Measurements from ENCODE around the gene PHOX2A.
A peak's percentile ranks its signal among the peaks of the same experiment; 100 is the strongest.

Gene PHOX2A

GRCh38 chr11:72247584-72247983, 3.6 kb upstream of the PHOX2A start:
- no peak for DNase-seq

- no peak for DNase-seq
Observed at GRCh38 chr11:72245263-72245816, 1.4 kb upstream of the PHOX2A start.

GRCh38 chr11:72244361-72245262, 636 bp upstream of the PHOX2A start:
- DNase-seq, result no peak

DNA sequence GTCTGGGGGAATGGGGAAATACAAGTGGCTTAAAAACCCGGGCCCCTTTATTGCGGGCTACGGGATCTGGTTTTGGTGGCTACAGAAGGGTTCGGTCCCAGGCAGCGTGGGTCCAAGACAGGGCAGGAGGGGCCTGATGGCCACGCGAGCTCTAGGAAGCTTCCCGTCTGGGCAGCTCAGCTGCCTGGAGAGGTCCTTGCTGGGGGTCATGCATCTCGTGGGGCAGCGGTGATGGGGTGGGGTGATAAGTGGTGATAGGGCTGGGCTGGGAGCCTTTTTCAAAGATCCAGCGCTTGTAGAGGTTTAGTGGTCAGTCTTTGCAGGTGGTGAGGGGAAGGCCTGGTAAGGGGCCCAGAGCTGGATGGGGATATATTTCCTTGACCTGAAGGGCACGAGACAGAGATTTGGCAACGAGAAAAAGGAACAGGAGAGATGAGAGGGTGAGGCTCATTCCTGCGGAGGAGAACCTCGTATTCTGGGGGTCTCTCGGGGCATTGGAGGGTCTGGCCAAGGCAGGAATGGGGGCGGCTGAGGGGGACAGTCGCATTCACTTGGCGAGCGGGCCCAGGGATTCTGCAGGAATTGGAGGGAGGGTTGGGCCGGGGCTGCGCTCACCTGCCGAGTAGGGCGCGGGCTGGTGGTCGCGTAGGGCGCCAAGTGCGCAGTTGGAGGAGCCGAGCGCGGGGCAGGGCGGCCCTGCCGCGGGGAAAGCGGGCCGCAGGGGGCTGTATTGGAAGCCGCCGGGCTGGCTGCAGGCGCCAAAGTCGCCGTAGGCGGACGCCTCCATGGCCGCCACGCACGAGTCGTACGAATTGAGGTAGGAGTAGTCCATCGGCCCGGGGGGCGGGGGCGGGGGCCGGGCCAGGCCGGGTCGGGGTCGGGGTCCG, 560 bp downstream of the PHOX2A start:
- no peak for DNase-seq

DNA sequence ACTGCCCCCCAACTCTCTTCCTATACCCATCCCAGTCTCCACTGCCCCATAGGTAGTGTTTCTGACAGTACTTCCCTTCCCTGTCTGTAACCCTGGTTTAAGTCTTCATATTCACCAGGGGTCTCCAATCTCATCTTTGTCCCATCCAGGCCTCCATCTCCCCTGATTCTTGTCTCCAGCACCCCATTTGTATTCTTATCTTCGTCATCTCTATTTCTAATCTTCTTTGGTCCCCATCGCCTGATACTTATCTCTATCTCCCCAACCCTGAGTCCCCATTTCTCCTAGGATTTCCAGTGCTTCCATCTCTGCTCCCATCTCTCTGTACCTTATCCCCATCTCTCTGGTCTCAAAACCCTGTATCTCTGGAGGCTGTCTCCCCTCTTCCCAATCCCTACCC, 1.8 kb downstream of the PHOX2A start:
- no peak for DNase-seq

GRCh38 chr11:72241291-72241781, 2.6 kb downstream of the PHOX2A start:
- no peak for DNase-seq

DNA sequence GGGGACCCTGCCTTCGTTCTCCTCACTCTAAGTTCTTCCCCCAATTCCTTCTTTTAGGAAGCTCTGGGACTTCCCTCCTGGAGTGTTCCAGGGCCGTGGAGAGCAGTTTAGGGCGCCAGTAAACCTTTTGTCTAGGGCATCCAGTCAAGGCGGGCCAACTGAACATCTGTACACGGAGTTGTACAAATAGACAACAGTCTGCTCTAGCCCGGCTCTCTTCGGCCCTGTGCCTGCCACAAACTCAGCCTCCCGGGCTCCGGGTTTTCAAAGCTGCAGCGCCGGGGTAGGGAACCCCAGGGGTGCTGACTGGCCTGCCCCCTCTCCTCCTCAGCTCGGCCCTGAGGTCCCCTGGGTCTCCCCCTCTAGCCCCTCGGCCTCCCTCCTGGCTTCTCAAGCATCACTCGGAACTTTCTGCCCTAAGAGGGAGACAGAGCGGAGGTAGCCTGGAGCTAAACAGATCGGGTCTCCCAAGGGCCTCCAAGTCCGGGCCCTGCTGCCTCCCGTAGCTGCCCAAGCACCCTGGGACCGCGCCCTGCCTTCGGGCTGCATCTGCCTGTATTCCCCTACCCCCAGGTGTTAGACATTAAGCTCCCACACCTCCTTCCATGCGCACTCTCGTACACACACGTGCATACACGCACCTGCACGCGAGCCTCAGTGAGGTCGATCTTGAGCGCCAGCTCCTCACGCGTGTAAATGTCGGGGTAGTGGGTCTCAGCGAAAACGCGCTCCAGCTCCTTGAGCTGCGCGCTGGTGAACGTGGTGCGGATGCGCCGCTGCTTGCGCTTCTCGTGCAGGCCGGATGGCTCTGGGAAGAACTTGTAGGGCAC, 3.3 kb downstream of the PHOX2A start:
- no peak for DNase-seq

GRCh38 chr11:72239849-72240460, 4.0 kb downstream of the PHOX2A start:
- no peak for DNase-seq

- DNase-seq, result no peak
Observed at GRCh38 chr11:72239313-72239848, 4.6 kb downstream of the PHOX2A start.

GRCh38 chr11:72238492-72239312, 5.3 kb downstream of the PHOX2A start:
- no peak for DNase-seq

GRCh38 chr11:72238040-72238450, 5.9 kb downstream of the PHOX2A start:
- DNase-seq, result peak; percentile 57

DNA sequence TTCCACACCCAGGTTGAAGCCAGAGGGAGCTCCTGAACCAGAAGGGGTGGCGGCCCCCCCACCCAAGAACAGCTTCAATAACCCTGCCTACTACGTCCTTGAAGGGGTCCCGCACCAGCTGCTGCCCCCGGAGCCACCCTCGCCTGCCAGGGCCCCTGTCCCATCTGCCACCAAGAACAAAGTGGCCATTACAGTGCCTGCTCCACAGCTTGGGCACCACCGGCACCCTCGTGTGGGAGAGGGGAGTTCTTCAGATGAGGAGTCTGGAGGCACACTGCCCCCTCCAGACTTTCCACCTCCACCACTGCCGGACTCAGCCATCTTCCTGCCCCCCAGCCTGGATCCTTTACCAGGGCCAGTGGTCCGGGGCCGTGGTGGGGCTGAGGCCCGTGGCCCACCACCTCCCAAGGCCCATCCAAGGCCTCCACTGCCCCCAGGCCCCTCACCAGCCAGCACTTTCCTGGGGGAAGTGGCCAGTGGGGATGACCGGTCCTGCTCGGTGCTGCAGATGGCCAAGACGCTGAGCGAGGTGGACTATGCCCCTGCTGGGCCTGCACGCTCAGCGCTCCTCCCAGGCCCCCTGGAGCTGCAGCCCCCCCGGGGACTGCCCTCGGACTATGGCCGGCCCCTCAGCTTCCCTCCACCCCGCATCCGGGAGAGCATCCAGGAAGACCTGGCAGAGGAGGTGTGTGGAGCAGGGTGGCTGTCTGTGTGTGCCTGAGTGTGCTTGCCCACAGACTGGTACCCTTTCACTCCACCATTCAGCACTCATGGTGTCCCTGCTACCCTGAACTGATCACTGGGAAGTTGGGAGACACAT, 6.7 kb downstream of the PHOX2A start:
- no peak for DNase-seq

DNA sequence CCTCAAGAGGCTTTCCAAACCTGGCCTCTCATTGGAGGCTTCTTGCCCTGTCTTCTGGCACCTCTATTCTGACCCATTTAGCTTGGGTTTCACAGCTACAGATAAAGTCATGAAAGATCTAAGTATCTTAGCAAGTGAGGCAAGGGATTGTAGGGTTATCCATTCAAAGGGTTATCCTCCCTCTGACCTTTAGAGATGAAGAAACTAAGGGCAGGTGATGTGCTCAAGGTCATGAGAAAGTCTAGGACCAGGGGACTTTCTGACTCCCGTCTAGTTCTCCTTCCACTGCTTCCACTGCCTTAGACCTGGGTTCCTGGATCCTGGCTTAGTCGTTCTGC, 7.2 kb downstream of the PHOX2A start:
- DNase-seq, result no peak

DNA sequence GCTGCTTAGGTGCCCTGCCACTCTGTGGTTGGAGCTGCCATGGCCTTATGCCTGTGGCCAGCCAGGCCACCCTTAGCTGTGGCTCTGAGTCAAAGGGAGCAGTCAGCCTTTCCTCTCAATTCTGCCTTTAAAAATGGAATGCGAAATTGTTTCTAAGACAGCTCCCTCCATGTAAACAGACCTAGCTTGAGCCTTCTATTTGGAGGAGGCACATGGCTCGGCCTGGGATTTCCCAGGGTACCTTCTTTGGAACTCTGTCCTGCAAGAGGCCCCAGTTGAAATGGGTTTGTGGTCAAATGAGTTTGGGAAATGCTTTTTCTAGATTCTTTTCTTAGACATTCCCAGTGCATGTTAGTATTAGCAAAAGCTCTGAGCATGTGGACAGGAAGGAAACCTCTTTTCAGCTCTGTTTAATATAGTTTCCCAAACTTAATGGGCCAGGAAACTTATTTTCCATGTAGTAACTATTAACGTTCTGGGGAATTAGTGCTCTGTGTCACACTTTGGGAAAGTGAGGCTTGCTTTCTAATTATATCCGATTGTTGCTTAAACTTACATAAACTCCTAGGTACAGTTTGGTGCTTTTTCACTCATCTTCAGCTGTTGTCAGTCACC, 7.8 kb downstream of the PHOX2A start:
- DNase-seq, result no peak

GRCh38 chr11:72235351-72236057, 8.5 kb downstream of the PHOX2A start:
- no peak for DNase-seq

GRCh38 chr11:72234920-72235319, 9.1 kb downstream of the PHOX2A start:
- no peak for DNase-seq

GRCh38 chr11:72234514-72234830, 9.5 kb downstream of the PHOX2A start:
- DNase-seq, result no peak

GRCh38 chr11:72233773-72234513, 10.0 kb downstream of the PHOX2A start:
- no peak for DNase-seq

Measured in CD4-positive, alpha-beta T cell treated with Interleukin-17A for 1 hour (primary cell).